ENCODE data around the gene E2F6. TPM values are rescaled to one million over a fixed set of nuclear protein-coding genes. Genes with fewer than 3 reads are reported as not detected.
A peak's percentile ranks its signal among the peaks of the same experiment; 100 is the strongest.

Gene E2F6
- total and polyA plus RNA-seq, 2 experiments from 2014 or later, result 13.8 to 23.1 TPM

DNA sequence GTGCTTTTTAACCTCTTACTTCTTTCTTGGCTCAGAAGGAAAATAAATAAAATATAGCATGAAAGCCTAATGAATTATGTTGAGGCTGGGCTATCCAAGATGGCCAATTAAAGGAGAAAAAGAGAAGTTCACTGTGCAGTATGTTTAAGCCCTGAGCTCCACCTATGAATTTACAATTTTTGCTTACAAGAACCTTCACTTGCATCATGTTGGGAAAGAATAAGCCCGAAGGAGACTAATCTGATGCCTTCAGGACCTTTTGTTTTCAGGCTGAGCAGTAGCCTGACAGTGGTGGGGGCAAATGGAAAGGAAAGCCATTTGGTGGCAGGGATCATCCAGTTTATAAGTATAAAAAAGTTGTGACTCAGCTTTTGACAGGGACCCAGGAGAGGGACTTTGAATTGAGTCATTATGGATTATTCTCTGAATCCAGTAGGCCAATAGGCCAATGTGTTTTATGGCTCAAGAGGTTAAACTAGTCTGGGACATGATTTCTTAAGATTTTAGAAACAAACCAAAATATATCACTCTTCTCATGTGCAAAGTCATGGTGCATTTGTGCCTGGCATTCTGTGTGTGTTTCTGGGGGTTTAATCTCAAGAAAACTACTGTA, 56.9 kb downstream of the E2F6 start:
- no peaks in the 10 kb centered on the region for H3K9me3 ChIP-seq (ENCODE audit: low read depth)
- no peak overlapping the region for H3K27ac ChIP-seq
- H3K4me2 ChIP-seq, result no peak overlapping the region
- H3K4me3 ChIP-seq, result no peak overlapping the region
- H3K9me2 ChIP-seq (replicated peaks; ENCODE audit: insufficient read depth), result no peaks in the 10 kb centered on the region
- DNase-seq (ENCODE audit: low spot score), result no peak
- 81% methylated on average over 1 of the region's 1 CpG for WGBS (ENCODE audit: low lambda C conversion rate, missing lambda C conversion rate)
- H4K20me1 ChIP-seq (ENCODE audit: insufficient read depth, poor library complexity, severe bottlenecking), result no peaks in the 10 kb centered on the region
- no peak overlapping the region for H2AFZ ChIP-seq
- no peak for TF ChIP-seq CTCF (IDR thresholded peaks at IDR 0.05; ENCODE audit: poor library complexity)
- TF ChIP-seq EZH2 (IDR thresholded peaks at IDR 0.05; ENCODE audit: borderline replicate concordance), result no peak
- no peak for TF ChIP-seq EZH2phosphoT487 (IDR thresholded peaks at IDR 0.05; ENCODE audit: low read depth, severe bottlenecking, unreplicated experiment)
- no peaks in the 10 kb centered on the region for H3K79me2 ChIP-seq
- peaks cover 14% of the 10 kb centered on the region for H3K4me1 ChIP-seq (ENCODE audit: insufficient read depth)
- no peaks in the 10 kb centered on the region for H3K27me3 ChIP-seq
- H3K36me3 ChIP-seq (replicated peaks; ENCODE audit: insufficient read depth, low read depth), result no peaks in the 10 kb centered on the region

DNA sequence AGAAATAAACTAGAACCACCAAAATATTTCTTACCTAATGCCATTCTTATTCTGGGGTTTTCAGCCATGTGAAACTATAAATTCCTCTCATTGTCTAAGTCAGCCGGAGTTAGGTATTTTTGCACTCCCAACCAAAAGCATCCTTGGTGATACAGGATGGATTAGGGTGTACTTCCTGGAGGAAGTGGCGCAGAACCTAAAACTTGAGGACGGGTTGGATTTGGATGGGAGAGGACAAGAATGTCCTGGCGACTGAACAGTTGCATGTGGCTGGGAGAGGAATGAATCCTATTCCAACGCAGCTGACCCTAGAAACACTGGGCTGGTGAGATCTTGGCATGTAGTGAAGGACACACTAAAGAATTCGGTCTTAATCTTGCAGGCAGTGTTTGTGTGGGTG, 58.5 kb downstream of the E2F6 start:
- 80% methylated on average over 6 of the region's 6 CpGs for WGBS (ENCODE audit: low lambda C conversion rate, missing lambda C conversion rate)
- Histone ChIP-seq H2AFZ (no peak overlapping the region), H3K9me3 (ENCODE audit: low read depth) (no peaks in the 10 kb centered on the region), H3K27me3 (no peaks in the 10 kb centered on the region), H3K27ac (peak overlapping the region; percentile 43), H3K4me2 (no peak overlapping the region), H4K20me1 (ENCODE audit: insufficient read depth, poor library complexity, severe bottlenecking) (no peaks in the 10 kb centered on the region), H3K79me2 (no peaks in the 10 kb centered on the region), H3K36me3 (replicated peaks; ENCODE audit: insufficient read depth, low read depth) (no peaks in the 10 kb centered on the region), H3K4me1 (ENCODE audit: insufficient read depth) (peaks cover 14% of the 10 kb centered on the region), H3K4me3 (no peak overlapping the region), H3K9me2 (replicated peaks; ENCODE audit: insufficient read depth) (no peaks in the 10 kb centered on the region)
- TF ChIP-seq EZH2 (IDR thresholded peaks at IDR 0.05; ENCODE audit: borderline replicate concordance) (no peak), CTCF (IDR thresholded peaks at IDR 0.05; ENCODE audit: poor library complexity) (no peak), EZH2phosphoT487 (IDR thresholded peaks at IDR 0.05; ENCODE audit: low read depth, severe bottlenecking, unreplicated experiment) (no peak)
- DNase-seq (ENCODE audit: low spot score), result no peak

DNA sequence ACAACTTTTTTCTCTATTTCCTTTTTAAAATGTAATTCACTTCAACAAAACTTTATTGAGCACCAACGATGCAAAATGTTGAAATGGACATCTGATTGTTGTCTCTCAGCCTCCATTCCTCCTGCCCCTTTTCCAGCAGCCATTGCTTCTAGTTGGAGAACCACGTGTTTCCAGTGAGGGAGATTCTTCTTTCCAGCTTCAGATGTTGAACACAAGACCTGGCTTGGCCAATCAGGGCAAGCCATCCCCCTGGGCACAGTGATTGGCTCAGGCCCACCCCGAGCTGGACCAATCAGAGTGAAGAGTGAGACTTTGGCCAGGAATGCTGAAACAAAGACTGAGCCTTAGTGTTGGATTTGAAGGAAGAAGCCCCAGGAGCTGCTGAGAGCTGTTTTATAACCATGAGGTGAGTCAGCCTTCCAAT, 59.0 kb downstream of the E2F6 start:
- 87% methylated on average over 3 of the region's 3 CpGs for WGBS (ENCODE audit: low lambda C conversion rate, missing lambda C conversion rate)
- TF ChIP-seq EZH2 (IDR thresholded peaks at IDR 0.05; ENCODE audit: borderline replicate concordance), result no peak
- TF ChIP-seq CTCF (IDR thresholded peaks at IDR 0.05; ENCODE audit: poor library complexity), result no peak
- no peak for TF ChIP-seq EZH2phosphoT487 (IDR thresholded peaks at IDR 0.05; ENCODE audit: low read depth, severe bottlenecking, unreplicated experiment)

More for the DNA sequence above, 59.0 kb downstream of the E2F6 start:
- H3K36me3 ChIP-seq (replicated peaks; ENCODE audit: insufficient read depth, low read depth), result no peaks in the 10 kb centered on the region
- no peak overlapping the region for H3K4me3 ChIP-seq
- no peaks in the 10 kb centered on the region for H3K27me3 ChIP-seq
- DNase-seq (ENCODE audit: low spot score), result peak; percentile 25
- H3K4me2 ChIP-seq, result no peak overlapping the region
- no peaks in the 10 kb centered on the region for H4K20me1 ChIP-seq (ENCODE audit: insufficient read depth, poor library complexity, severe bottlenecking)
- no peaks in the 10 kb centered on the region for H3K9me3 ChIP-seq (ENCODE audit: low read depth)
- H3K79me2 ChIP-seq, result no peaks in the 10 kb centered on the region
- H2AFZ ChIP-seq, result no peak overlapping the region
- H3K9me2 ChIP-seq (replicated peaks; ENCODE audit: insufficient read depth), result no peaks in the 10 kb centered on the region
- H3K4me1 ChIP-seq (ENCODE audit: insufficient read depth), result peaks cover 14% of the 10 kb centered on the region
- H3K27ac ChIP-seq, result peak overlapping the region; percentile 43
